HG03521 (cell line): ENCODE data around the gene RABL2B.
"Not testable (repeated sequence)": the region's sequence is repeated elsewhere in the genome, so short reads cannot be mapped to it uniquely, and the experiment has no call there.

ENCODE experiments used
- ATAC-seq: cut with Tn5 transposase; IDR thresholded peaks from one replicate; pipeline ENCODE4 v1.9.1; 2021; ENCODE audit warnings: mild to moderate bottlenecking, moderate library complexity; ENCODE audit not compliant: unreplicated experiment

Gene RABL2B

GRCh38 chr22:50783033-50783879 is at the start of gene RABL2B:
Gene RABL2B, minus strand, starts transcription at chr22:50783636. Its CDS starts 1,342 bp downstream, at chr22:50782294.
- peak; percentile 95 for ATAC-seq

GRCh38 chr22:50786936-50787335 is 3.5 kb upstream of the RABL2B start:
- not testable (repeated sequence) for ATAC-seq

GRCh38 chr22:50785289-50785688 is 1.9 kb upstream of the RABL2B start:
- not testable (repeated sequence) for ATAC-seq

- ATAC-seq = peak; percentile 12
Measured at GRCh38 chr22:50783880-50784276, 442 bp upstream of the RABL2B start.

GRCh38 chr22:50782253-50782652 is 1.2 kb downstream of the RABL2B start:
- ATAC-seq = not testable (repeated sequence)

- ATAC-seq = not testable (repeated sequence)
Measured at GRCh38 chr22:50780244-50780643, 3.2 kb downstream of the RABL2B start.

- ATAC-seq = not testable (repeated sequence)
Measured at GRCh38 chr22:50777631-50778030, 5.8 kb downstream of the RABL2B start.

- ATAC-seq = not testable (repeated sequence)
Measured at GRCh38 chr22:50775132-50775531, 8.3 kb downstream of the RABL2B start.

GRCh38 chr22:50764288-50764687 is 19.1 kb downstream of the RABL2B start:
- ATAC-seq = not testable (repeated sequence)

- not testable (repeated sequence) for ATAC-seq
Measured at GRCh38 chr22:50761829-50762228, 21.6 kb downstream of the RABL2B start.

GRCh38 chr22:50759597-50760341 is 23.7 kb downstream of the RABL2B start:
- ATAC-seq = not testable (repeated sequence)

- ATAC-seq = not testable (repeated sequence)
Measured at GRCh38 chr22:50756949-50757491, 26.4 kb downstream of the RABL2B start.

GRCh38 chr22:50756406-50756805 is 27.0 kb downstream of the RABL2B start:
- not testable (repeated sequence) for ATAC-seq

- ATAC-seq = not testable (repeated sequence)
Measured at GRCh38 chr22:50755251-50755650, 28.2 kb downstream of the RABL2B start.

GRCh38 chr22:50749302-50750074 is 33.9 kb downstream of the RABL2B start:
- not testable (repeated sequence) for ATAC-seq

GRCh38 chr22:50748630-50749029 is 34.8 kb downstream of the RABL2B start:
- not testable (repeated sequence) for ATAC-seq

- not testable (repeated sequence) for ATAC-seq
Measured at GRCh38 chr22:50747521-50747920, 35.9 kb downstream of the RABL2B start.

GRCh38 chr22:50744424-50744823 is 39.0 kb downstream of the RABL2B start:
- not testable (repeated sequence) for ATAC-seq

- ATAC-seq = not testable (repeated sequence)
Measured at GRCh38 chr22:50740714-50741113, 42.7 kb downstream of the RABL2B start.

- ATAC-seq = no peak
Measured at GRCh38 chr22:50739894-50740293, 43.5 kb downstream of the RABL2B start.

- no peak for ATAC-seq
Measured at GRCh38 chr22:50739279-50739691, 44.2 kb downstream of the RABL2B start.
